ENCODE measurements around the gene EVPL.

The EVPL gene

DNA sequence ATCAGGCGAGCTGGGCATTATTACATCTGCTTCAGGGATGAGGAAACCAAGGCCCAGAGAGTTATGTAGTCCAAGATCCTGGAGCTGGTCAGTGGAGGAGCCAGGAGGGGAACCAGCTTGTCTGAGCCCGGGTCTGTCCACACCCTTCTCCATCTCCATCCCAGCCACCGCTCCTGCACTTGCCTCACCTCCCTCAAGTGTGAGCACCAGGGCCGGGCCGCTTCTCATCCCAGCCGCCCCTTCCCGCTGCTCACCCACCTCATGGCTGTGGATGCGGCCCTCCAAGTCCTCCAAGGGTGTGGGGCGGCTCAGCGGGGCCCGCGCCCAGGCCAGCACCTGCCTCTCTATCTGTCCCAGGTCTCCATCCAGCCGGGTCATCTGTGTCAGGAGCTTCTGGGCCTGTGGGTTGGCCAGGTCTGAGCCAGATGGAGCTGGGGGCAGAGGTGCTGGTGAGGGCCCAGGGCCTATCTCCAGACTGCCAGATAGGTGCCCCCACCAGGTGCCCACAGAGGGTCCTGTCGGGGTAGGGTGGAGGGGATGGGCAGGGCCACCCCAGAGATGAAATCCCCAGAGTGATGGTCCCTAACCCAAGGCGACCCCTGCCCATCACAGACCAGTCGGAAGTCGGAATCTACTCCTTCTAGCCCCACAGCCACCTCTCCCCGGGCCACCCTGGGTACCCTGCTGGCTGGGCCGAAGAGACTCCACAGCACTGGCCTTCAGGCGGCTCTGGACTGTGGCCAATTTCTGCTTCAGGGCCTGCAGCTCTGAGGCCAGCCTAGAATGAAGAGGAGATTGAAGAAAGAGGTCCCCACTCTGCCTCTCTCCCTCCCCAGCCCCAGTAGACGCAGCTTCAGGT is 9.4 kb downstream of the EVPL start:
- no peak for FAIRE-seq

DNA sequence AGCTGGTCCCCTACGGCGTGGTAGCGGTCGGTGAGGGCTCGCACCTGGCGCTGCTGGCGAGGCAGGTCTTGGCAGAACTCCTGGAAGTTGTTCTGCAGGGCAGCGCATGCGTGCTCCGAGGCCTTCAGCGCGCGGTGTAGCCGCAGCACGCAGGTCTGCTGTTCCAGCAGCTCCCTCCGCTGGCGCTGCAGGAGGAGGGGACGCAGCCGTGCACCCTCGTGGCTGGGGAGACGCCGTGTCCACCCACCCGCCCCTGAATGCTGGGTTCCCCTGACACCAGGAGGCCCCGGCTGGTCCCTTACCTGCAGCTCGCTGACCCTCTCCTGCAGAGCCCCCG is 12.2 kb downstream of the EVPL start:
- no peak for FAIRE-seq

DNA sequence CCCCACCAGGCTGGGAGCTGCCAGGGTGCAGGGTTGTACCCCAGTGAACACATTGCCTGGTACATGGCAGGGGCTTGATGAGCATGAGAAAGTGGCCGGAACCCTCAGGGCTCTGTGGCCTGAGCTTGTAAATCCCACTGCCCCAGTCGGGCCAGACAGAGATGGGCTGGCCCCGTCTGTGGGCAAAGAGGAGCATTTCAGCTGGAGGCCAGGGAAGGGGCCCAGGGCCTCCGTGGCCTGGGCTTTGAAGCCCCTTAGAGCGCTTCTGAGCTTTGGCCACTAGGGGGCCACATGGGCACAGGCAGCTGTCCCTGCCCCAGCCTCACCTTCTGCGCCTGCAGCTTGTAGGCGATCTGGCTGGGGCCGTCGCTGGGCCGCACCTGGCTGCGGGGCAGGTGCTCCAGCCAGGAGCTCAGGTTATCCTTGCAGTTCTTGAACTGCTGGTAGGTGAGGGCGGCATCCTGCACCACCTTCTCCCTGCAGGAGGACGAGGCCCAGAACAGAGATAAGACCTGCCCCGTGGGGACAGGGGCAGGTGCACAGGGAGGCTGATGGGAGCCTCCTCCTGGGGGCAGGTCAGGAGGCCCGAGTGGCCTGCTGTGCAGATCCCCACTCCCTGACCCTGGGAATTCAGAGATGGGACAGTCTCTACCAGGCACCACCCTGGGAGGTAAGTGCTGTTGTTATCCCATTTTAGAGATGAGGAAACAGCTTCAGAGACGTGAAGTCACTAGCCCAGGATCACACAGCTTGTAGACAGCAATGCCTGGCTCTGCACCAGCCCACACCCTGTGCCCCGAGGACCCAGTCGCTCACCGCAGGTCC is 12.8 kb downstream of the EVPL start:
- FAIRE-seq = no peak

DNA sequence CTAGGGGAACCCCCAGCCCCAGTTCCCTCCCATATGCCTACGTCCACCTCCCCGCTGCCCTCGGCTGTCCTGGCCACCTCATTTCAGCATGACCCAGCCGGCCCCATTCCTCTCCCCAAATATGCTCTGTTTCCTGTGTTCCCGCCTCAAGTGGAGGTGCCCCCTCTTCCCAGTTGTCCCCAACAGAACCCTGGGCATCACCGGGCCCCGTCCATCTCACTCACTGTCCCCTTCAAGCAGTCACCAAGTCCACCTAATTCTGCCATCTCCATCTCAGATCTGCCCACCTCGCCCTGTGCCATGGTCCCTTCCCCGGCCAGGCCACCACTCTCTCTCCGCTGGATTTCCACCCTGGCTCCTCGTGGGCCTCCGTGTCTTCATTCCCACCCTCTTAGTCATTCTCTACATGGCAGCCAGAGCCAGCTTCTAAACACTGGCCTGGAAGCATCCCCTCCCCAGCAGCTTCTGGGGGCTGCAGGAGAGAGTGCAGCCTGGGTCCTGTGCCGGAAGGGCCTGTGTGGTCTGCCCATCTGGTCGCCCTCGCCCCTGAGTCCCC is 13.7 kb downstream of the EVPL start:
- no peak for FAIRE-seq

DNA sequence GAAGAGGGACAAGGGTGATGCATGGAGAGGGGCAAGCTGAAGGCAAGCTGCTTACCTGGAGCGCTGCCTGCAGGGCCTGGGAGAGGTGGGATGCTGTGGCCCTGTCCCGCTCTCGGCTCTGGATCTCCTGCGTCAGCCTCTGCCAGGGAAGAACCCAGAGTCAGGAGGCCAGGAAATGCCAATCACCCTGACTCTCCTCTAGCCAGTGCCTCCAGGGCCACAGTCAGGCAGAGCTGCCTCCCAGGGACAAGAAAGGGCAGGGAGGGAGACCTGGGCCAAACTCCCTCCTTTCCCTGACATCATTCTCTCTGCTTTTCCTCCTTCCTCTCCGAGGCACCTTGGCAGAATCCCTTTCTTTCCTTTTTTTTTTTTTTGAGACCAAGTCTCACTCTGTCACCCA is 15.2 kb downstream of the EVPL start:
- no peak for FAIRE-seq

DNA sequence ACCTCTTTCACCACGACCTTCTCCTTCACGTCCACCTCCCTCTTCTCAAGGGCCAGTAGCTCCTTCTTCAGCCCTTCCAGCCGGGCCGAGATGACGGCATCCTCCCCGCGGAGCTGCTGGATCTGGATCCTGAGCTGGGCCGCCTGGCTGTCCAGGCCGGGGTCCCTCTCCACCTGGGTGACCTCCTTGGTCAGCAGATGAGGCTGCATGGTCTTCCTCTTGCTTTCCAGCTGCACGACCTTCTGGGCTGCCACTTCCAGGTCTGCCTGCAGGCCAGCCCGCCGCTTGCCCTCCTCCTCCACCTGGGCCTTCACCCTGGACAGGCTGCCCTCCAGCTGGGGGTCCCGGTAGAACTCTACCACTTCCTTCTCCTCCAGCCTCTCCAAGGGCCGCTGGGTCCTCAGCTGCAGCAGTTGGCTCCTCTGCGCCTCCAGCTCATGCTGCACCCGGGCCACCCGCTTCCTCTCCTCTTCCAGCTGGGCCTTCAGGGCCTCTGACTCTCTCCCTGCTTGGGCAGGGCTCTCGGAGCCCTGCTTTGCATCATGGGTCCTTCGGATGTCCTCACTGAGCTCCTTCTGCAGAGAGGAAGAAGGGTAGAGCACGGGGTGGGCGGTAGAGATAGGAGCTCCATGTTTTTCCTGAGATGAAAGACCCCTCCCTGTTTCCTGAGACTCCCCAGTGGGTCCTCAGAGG is 17.0 kb downstream of the EVPL start:
- no peak for FAIRE-seq

DNA sequence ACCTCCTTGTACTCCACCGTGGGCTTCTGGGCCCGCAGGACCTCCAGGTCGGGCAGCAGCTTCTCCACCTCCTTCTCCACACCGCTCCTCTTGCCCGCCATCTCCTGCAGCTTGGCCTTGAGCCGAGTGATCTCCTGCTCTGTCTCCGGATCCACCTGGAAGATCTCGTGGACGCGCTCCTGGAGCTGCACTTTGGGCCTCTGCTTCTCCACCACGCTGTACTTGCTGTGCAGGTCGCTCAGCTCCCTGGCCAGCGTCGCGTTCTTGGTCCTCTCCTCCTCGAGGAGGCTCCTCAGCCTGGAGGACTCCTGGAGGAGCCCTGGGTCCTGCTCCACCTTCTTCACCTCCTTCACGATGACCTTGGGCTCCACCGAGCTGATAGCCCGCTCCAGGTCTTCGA is 17.7 kb downstream of the EVPL start:
- FAIRE-seq = no peak

DNA sequence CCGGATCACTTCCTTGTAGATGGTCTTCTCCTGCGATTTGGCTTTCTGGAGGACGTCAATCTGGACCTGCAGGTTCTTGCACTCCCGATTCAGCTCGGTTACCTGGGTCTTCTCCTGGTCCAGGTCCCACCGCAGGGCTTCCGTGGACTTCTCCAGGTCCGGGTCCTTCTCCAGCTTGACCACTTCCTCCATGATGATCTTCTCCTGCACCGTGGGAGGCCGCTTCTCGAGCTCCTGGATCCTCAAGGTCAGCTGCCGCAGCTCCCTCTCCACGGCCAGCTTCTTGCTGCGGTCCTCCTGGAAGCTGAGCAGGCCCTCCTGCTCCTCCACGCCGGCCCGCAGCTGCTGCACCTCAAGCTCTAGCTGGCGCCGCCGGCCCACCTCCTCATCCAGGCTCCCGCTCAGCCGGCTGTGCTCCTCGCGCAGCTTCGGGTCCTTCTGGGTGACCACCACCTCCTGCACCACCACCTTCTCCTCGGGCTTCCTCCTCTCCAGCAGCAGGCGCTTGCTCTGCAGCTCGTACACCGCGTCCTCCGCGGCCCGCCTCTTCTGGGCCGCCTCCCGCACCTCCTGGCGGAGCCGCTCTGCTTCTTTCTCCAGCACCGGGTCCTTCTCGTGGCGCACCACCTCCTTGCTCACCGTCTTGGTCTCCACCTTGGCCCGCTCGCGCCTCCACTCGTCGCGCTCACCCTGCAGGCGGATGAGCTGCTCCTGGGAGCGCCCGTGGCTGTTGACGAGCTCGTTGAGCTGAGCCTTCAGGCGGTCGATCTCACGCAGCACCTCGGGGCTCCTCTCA is 18.3 kb downstream of the EVPL start:
- FAIRE-seq = no peak

DNA sequence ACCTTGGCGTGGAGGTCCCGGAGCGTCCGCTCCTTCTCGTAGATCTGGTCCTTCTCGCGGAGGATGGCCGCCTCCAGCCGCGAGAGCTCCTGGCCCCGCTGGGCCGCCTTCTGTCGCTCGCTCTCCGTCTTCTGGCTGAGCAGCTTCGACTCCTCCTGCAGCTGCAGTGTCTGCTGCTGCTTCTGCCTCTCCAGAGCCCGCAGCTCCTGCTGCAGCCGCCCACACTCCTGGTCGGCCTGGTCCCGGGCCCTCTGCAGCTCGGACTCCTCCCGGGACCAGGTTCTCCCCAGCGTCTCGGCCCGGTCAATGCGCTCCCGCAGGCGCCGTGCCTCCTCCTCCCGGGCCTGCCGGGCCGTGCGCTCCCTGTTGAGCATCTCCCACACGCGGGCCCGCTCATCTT is 18.9 kb downstream of the EVPL start:
- no peak for FAIRE-seq

DNA sequence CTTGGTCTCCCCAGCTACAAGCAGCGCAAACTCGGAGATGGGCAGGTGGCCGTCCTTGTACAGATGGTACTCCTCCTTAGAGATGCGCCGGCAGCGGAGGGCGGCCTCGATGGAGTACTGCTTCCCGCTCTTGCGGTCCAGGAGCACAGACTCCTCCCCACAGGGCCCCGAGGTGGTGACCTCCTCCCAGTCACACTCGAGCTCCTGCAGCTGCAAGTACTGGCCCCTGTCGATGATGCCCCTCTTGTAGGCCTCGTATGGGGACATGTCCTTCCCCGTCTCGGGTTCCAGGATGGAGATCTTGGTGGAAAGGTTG is 19.3 kb downstream of the EVPL start:
- FAIRE-seq = no peak

DNA sequence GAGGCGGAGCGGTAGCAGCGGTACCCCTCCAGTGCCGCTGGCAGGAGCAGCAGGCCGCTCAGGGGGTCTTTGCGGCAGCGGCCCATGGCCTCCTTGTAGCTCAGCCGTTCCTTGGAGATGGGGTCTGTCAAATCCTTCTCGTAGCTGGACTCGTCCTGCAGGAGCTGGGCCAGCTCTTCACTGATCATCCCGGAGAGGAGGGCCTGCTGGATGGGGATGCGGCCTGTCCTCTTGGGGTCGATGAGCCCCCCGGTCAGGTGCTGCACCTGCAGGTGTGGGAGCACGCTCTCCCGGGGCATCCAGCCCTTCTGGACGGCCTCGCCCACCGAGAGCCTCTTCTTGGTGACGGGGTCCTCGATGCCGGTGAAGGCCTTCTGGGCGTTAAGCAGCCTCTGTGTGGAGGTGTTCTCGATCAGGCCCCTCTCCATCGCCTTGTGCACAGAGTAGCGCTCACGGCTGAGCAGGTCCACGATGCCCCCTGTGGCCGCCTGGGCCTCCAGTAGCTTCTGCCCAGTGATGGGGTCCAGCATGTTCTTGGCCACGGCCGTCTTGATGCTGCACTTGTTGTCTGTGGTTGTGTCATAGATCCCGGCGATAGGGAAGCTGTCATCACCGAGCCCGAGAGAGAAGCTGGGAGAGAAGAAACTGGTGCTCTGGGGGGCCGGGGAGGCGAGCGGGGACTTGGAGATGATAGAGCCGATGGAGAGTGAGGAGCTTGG is 19.8 kb downstream of the EVPL start:
- no peak for FAIRE-seq

DNA sequence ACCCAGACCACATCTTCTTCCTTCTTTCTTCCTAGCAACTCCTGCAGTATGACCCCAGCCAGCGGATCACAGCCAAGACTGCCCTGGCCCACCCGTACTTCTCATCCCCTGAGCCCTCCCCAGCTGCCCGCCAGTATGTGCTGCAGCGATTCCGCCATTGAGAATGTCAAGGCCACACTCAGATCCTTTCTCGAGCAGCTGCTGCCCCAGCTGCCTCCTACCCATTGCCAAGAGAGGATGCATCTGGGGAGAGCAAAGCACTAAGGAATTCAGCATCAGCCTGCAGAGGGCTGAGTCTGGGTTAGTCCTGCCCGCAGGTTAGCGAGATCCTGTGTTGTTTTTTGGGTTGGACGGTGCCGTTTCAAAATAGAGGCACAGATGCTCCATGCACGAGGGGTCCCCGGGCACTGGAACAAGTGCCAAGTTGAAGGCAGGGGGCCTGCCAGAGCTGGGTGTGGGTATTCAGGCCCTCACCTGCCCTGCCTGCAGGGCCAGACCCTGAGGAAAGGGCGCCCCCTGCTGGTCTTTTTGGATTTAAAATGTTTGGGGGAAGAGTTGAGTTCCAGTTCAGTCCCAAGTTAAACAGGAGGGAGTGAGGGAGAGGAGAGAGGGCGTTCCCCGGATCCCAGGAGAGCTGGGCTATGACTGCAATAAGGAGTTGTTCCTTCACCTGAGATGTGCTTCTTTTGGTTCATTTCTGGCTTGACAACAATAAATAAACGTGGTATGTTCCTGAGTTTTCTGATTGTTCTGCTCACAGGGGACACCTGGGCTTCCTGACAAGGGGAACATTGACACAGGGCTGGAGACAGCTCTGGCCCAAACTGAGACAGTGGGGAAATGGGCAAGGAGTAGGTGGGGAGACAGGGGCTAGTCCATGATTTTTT is 21.6 kb downstream of the EVPL start:
- no peak for FAIRE-seq

DNA sequence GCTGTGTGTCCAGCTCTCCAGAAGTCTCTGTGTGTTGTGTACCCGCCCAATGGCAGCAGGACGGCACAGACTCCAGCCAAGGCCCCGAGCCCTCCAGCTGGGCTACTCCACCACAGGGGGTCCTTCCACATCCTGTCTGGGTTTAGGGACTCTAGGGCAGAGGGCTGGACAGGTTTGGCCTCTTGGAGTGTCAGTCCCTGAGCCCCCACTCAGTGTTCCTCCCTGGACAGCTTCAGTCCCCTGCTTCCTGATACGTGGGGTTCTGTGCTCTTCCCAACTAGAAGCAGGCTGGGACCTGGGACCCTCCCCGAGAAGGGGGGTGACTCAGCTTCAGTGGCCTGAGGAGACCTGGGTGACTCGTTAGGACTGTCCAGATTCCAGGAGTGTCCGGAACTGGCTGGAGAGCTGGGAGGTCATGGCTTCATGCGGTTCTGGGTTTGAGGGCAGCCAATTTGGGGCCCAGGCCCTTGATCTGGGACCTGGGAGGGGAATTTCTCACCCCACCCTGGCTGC is 22.3 kb downstream of the EVPL start:
- no peak for FAIRE-seq

DNA sequence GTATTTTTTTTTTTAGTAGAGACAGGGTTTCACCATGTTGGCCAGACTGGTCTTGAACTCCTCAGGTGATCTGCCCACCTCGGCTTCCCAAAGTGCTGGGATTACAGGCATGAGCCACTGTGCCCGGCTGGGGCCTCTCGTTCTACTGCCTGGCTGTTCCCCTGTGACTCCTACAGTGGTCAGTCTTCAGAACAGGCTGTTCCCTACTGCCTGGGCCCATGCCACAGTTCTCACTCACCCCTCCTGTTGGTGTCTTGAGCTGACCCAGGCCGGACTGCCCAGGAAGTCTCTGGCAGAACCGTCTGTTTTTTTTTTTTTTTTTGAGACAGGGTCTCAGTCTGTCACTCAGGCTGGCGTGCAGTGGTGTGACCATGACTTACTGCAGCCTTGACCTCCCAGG is 23.2 kb downstream of the EVPL start:
- FAIRE-seq = no peak

DNA sequence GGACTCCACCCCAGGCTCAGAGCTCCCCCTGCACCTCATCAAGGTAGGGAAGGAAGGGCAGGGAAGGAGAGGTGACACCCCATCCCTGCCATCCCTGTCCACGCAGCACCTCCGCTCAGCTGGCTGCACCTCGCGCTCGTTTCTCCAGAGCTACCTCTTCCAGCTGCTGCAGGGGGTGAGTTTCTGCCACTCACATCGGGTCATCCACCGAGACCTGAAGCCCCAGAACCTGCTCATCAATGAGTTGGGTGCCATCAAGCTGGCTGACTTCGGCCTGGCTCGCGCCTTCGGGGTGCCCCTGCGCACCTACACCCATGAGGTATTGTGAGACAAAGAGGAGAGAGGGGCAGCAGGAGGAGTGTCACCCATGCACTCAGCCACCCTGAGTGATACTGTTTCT is 25.0 kb downstream of the EVPL start:
- no peak for FAIRE-seq

DNA sequence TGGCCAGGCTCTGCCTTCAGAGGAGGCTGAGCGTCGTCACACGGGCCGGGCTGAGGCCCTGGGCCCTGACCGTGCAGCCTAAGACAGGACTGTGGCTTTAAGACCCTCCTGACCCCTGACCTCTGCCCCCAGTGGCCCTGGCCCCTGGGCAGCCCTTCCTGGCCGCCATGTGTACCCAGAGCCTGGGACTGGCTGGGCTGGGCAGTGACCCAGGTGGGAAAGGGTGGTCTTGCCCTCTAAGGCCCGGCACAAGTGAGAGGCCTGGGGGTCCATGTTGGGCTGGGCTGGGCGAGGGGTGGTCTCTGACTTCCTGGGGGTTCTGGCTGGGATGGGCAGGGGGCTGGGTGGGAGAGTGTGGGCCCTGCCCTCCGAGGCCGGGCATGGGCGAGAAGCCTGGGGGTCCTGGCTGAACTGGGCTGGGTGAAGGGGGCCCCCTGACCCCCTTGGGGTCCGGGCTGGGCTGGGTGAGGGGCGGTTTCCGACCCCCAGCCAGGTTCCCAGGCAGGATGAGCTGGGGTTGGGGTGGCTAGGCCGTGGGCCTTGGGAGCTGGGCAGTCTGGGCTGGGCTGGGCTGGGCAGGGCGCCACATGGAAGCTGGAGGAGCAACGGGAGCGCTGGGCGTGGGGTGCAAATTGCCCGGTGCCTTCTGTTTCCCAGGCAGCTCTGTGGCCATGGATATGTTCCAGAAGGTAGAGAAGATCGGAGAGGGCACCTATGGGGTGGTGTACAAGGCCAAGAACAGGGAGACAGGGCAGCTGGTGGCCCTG is 26.2 kb downstream of the EVPL start, which contains the start of gene CDK3:
Gene CDK3 (plus strand): TSS at position 101 of the 767 bp plus-strand sequence. CDS start 571 bp downstream, at position 672.
- no peak for FAIRE-seq

DNA sequence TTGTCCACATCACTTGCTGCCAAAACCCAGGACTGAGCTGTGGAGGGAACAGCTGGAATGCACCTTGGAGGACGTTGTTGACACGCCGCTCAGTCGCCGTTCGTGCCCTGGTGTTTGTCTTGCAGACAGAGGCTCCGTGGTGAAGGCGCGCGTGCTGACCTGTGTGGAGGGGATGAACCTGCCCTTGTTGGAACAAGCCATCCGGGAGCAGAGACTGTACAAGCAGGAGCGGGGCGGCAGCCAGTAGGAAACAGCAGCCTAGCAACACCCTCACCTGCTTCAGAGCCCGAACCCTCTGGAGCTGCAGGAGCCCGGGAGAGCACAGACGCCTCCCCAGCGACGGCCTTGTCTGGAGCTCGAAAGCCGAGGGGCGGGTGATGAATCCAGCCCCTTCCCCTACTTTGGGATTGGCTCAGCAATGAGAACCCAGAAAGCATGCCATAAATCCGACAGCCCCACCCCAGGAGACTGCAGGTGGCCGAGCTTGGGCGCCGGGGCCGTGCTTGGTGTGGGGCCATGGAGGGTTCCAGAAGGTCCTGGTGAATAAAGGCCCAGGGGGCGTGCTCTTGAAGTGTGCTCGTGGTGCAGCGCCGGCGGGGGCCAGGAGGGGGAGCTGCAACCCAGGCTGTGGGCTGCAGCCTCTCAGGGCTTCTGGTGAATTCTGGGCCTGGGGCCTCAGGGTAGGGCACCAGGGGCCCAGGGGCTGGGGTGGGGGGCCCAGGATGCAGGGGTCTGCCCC is 26.9 kb downstream of the EVPL start:
- FAIRE-seq = no peak

DNA sequence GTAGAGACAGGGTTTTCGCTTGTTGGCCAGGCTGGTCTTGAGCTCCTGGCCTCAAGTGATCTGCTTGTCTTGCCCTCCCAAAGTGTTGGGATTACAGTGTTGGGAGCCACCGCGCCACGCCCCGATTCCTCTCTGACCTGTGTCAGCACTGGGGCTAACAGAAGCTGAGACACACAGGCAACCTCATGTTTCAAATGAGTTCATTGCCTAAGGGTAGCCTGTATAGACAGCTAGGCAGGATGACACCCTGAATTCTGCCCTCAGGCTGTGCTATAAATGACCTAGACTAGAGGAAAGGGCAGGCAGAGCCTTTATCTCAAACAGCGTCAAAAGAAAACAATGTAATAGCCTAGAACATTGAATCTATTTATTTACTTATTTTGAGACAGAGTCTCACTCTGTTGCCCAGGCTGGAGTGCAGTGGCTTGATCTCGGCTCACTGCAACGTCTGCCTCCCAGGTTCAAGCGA is 28.7 kb downstream of the EVPL start:
- FAIRE-seq = no peak

All from colon (tissue), 2 donors.